Astrocyte of the spinal cord (primary cell): Measurements from ENCODE around the gene AADACL4.

Experiments
- DNase-seq: peaks from one replicate; pipeline ENCODE4 v3.0.0; 2011; ENCODE audit warnings: low read depth, low spot score
- H3K4me3 ChIP-seq: 2 replicates; pipeline ENCODE4 v1.5.1; 2011; ENCODE audit warnings: low read depth, mild to moderate bottlenecking, low read length, moderate library complexity
- CTCF ChIP-seq: IDR thresholded peaks from 2 replicates; pipeline ENCODE4 v1.5.1; 2012; ENCODE audit warnings: low read depth, mild to moderate bottlenecking, low read length, inconsistent platforms
- in situ Hi-C: cut with HindIII; loops from 2 replicates; pipeline ENCODE4 v1.10.0; 2017; ENCODE audit warnings: low sequenced_read_pairs

AADACL4 gene

GRCh38 chr1:12598974-12599373 lies 44.9 kb upstream of the AADACL4 start:
- no peak for TF ChIP-seq CTCF
- no peak overlapping the region for H3K4me3 ChIP-seq
- in situ Hi-C loops = no loop called here
- DNase-seq = no peak

GRCh38 chr1:12599657-12600056 lies 44.2 kb upstream of the AADACL4 start:
- TF ChIP-seq CTCF = no peak
- DNase-seq = no peak
- in situ Hi-C loops = no loop called here

GRCh38 chr1:12600335-12600734 lies 43.5 kb upstream of the AADACL4 start:
- in situ Hi-C loops = no loop called here
- DNase-seq = no peak
- H3K4me3 ChIP-seq = no peak overlapping the region
- TF ChIP-seq CTCF = no peak

More at GRCh38 chr1:12599657-12600056, 44.2 kb upstream of the AADACL4 start:
- H3K4me3 ChIP-seq = no peak overlapping the region

- peak; percentile 51 for TF ChIP-seq CTCF
- no peak for DNase-seq
- H3K4me3 ChIP-seq = no peak overlapping the region
- in situ Hi-C loops = no loop called here
Measured at GRCh38 chr1:12600880-12601633, 42.8 kb upstream of the AADACL4 start.

GRCh38 chr1:12601700-12602658 lies 41.9 kb upstream of the AADACL4 start:
- no peak for TF ChIP-seq CTCF
- in situ Hi-C loops = no loop called here
- no peak overlapping the region for H3K4me3 ChIP-seq
- DNase-seq = peak; percentile 96

- no peak for TF ChIP-seq CTCF
- no peak overlapping the region for H3K4me3 ChIP-seq
- in situ Hi-C loops = no loop called here
- DNase-seq = no peak
Measured at GRCh38 chr1:12602659-12603024, 41.2 kb upstream of the AADACL4 start.
